ENCODE data around the gene IL15. TPM values are rescaled to one million over a fixed set of nuclear protein-coding genes. Genes with fewer than 3 reads are reported as not detected.
A peak's percentile ranks its signal among the peaks of the same experiment; 100 is the strongest.

The IL15 gene
- polyA plus RNA-seq, 2 of the 4 experiments (the other 2 are of a cell fraction), result 14.1 to 32.3 TPM

DNA sequence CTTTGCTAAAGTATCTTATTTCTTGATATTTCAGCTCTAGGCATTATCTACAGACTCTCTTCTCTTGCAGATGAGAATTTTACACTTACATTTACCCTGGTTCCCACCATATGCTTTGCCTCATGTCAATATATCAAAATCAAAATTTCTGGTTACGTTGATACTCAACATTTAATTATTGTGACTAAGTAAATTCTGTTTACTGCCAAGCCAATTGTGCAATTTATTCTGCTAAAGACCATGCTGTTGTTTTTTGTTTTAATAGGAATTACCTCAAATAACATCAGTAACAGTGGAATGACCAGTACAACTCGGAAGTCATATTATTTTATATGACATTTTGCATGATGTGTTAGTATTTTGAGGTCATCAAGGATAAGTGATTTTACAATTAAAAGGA is 125.5 kb downstream of the IL15 start (continued):
- TF ChIP-seq, protein P1, sequence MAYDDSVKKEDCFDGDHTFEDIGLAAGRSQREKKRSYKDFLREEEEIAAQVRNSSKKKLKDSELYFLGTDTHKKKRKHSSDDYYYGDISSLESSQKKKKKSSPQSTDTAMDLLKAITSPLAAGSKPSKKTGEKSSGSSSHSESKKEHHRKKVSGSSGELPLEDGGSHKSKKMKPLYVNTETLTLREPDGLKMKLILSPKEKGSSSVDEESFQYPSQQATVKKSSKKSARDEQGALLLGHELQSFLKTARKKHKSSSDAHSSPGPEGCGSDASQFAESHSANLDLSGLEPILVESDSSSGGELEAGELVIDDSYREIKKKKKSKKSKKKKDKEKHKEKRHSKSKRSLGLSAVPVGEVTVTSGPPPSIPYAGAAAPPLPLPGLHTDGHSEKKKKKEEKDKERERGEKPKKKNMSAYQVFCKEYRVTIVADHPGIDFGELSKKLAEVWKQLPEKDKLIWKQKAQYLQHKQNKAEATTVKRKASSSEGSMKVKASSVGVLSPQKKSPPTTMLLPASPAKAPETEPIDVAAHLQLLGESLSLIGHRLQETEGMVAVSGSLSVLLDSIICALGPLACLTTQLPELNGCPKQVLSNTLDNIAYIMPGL (CRISPR knock-in tag; IDR thresholded peaks at IDR 0.05; ENCODE audit: borderline replicate concordance), result no peak

DNA sequence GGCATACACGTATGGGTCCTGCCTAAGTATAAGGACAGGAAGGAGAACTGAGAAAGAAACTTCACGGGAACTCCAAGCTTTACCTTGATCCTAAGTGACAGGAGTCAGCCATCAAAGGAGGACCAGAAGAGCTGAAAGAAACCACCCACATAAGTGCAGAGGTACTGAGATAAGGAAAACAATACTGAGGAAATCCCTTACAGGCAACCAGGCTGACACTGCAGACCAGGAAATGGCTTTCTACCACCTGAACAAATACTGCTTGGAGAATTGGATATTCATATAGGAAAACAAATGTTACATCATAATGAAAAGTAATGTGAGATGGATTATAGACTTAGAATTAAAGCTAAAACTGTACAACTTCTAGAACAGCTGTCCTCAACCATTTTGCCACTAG is 127.0 kb downstream of the IL15 start:
- ATAC-seq (no peak), DNase-seq (ENCODE audit: low read depth in 1 of 2, low spot score in 1 of 2) (no peak), FAIRE-seq (no peak)
- TF ChIP-seq FOXS1 (CRISPR knock-in tag; IDR thresholded peaks at IDR 0.05), result no peak
- no peak for TF ChIP-seq RARB (CRISPR knock-in tag; IDR thresholded peaks at IDR 0.05)
- TF ChIP-seq BHLHE40 (IDR thresholded peaks at IDR 0.05; ENCODE audit: low read depth, low read length), result no peak
- TF ChIP-seq MAFK (IDR thresholded peaks at IDR 0.05; ENCODE audit: partially characterized antibody), result no peak
- no peak for TF ChIP-seq RNF2 (IDR thresholded peaks at IDR 0.05; ENCODE audit: borderline replicate concordance, low read depth)
- TF ChIP-seq KDM5A (IDR thresholded peaks at IDR 0.05), result no peak
- TF ChIP-seq ATOH8 (CRISPR knock-in tag; IDR thresholded peaks at IDR 0.05; ENCODE audit: low read depth), result no peak
- TF ChIP-seq, protein P2, sequence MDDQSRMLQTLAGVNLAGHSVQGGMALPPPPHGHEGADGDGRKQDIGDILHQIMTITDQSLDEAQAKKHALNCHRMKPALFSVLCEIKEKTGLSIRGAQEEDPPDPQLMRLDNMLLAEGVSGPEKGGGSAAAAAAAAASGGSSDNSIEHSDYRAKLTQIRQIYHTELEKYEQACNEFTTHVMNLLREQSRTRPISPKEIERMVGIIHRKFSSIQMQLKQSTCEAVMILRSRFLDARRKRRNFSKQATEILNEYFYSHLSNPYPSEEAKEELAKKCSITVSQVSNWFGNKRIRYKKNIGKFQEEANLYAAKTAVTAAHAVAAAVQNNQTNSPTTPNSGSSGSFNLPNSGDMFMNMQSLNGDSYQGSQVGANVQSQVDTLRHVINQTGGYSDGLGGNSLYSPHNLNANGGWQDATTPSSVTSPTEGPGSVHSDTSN (IDR thresholded peaks at IDR 0.05), result no peak
- no peak for TF ChIP-seq CHD2 (IDR thresholded peaks at IDR 0.05; ENCODE audit: low read length, partially characterized antibody)
- TF ChIP-seq BCL3 (IDR thresholded peaks at IDR 0.05), result no peak
- TF ChIP-seq ZNF302 (CRISPR knock-in tag; IDR thresholded peaks at IDR 0.05), result no peak
- no peak for TF ChIP-seq ZSCAN20 (CRISPR knock-in tag; IDR thresholded peaks at IDR 0.05)
- TF ChIP-seq TP53 (CRISPR knock-in tag; IDR thresholded peaks at IDR 0.05), result no peak
- TF ChIP-seq SREBF2 (IDR thresholded peaks at IDR 0.05), result no peak
- no peak for TF ChIP-seq HOXA7 (CRISPR knock-in tag; IDR thresholded peaks at IDR 0.05)
- TF ChIP-seq CHD4 (IDR thresholded peaks at IDR 0.05; ENCODE audit: borderline replicate concordance), result no peak
- TF ChIP-seq MYC (IDR thresholded peaks at IDR 0.05; ENCODE audit: borderline replicate concordance, low read length), result no peak
- no peak for TF ChIP-seq CBX8 (IDR thresholded peaks at IDR 0.05)
- 0 out of 3 replicates have a peak, but pooled peaks cover 9% of the 10 kb centered on the region for H3K4me1 ChIP-seq
- ChIA-PET POLR2A (no interaction called here), CTCF (no interaction called here)
- 82% methylated on average over 2 of the region's 2 CpGs for WGBS (ENCODE audit: missing lambda C conversion rate)
- no peaks in the 10 kb centered on the region for H3K9me3 ChIP-seq
- no peak overlapping the region for H3K4me2 ChIP-seq
- peak overlapping the region in 1 of 2 experiments; percentile 23; a peak in 1 of 6 replicates for H3K27ac ChIP-seq
- H3K4me3 ChIP-seq, result no peak overlapping the region

- Histone ChIP-seq H3K4me2 (peak overlapping the region; percentile 42), H3K4me3 (no peak overlapping the region), H3K9me3 (no peaks in the 10 kb centered on the region), H3K4me1 (peaks cover 30% of the 10 kb centered on the region), H3K27ac (peak overlapping the region; percentile 50 to 68)
- ChIA-PET POLR2A (no interaction called here), CTCF (no interaction called here)
- FAIRE-seq, result no peak
- no peak for ATAC-seq
- DNase-seq (ENCODE audit: low read depth in 1 of 2, low spot score in 1 of 2), result peak in 1 of 2 experiments; percentile 16
- TF ChIP-seq ESRRA (IDR thresholded peaks at IDR 0.05; ENCODE audit: borderline replicate concordance, low read length), result no peak
- peak; percentile 67 for TF ChIP-seq MAFK (IDR thresholded peaks at IDR 0.05; ENCODE audit: partially characterized antibody)
- 30% methylated on average over 4 of the region's 4 CpGs for WGBS (ENCODE audit: missing lambda C conversion rate)
Measured at GRCh38 chr4:141768954-141769353, 132.6 kb downstream of the IL15 start.

Data from A549 (cell line).